DND-41 (cell line): ENCODE results near the gene PRKAR1B.

Source experiments
- ATAC-seq: fragments of 200-7000 bp; cut with Tn5 transposase; 3 replicates; pipeline ENCODE4 v1.9.1; 2021; ENCODE audit warnings: low read depth; ENCODE audit not compliant: insufficient read depth
- DNase-seq: peaks from one replicate; pipeline ENCODE4 v3.0.0-alpha.2; 2020
- H2AFZ ChIP-seq: 2 replicates; pipeline ENCODE4 v1.6.0; 2012; ENCODE audit warnings: low read depth, low read length
- H3K27ac ChIP-seq: 2 replicates; pipeline ENCODE4 v1.5.1; 2012; ENCODE audit warnings: low read length, inconsistent platforms
- H3K27me3 ChIP-seq: fragments of 200-600 bp; sonication (generic); 2 replicates; pipeline ENCODE4 v1.6.0; 2012; ENCODE audit warnings: low read length, mild to moderate bottlenecking, inconsistent platforms; ENCODE audit not compliant: insufficient read depth, poor library complexity
- H3K36me3 ChIP-seq: 2 replicates; pipeline ENCODE4 v1.5.1; 2012; ENCODE audit warnings: low read length, inconsistent platforms; ENCODE audit not compliant: insufficient read depth
- H3K4me1 ChIP-seq: 2 replicates; pipeline ENCODE4 v1.5.1; 2012; ENCODE audit warnings: mild to moderate bottlenecking, low read length; ENCODE audit not compliant: insufficient read depth
- H3K4me2 ChIP-seq: 2 replicates; pipeline ENCODE4 v1.6.0; 2012; ENCODE audit warnings: mild to moderate bottlenecking, moderate library complexity, low read length, inconsistent platforms; ENCODE audit not compliant: insufficient read depth
- H3K4me3 ChIP-seq, 2 experiments: fragments of 200-600 bp in 1 of 2; shearing (Covaris generic) in 1 of 2; 2 replicates each; pipeline ENCODE4 v1.5.1; 2012 to 2016; ENCODE audit warnings: inconsistent platforms in 2 of 2, low read length in 2 of 2, mild to moderate bottlenecking in 2 of 2, low read depth in 1 of 2, moderate library complexity in 1 of 2
- H3K79me2 ChIP-seq: 2 replicates; pipeline ENCODE4 v1.6.0; 2012; ENCODE audit warnings: low read length, inconsistent platforms; ENCODE audit not compliant: insufficient read depth
- H3K9ac ChIP-seq: 2 replicates; pipeline ENCODE4 v1.6.0; 2012; ENCODE audit warnings: low read depth, mild to moderate bottlenecking, inconsistent platforms, low read length, moderate library complexity
- H3K9me3 ChIP-seq: 2 replicates; pipeline ENCODE4 v1.5.1; 2012; ENCODE audit warnings: low read length, moderate library complexity, mild to moderate bottlenecking, inconsistent platforms; ENCODE audit not compliant: insufficient read depth, severe bottlenecking
- H4K20me1 ChIP-seq: 2 replicates; pipeline ENCODE4 v1.6.0; 2012; ENCODE audit warnings: low read length; ENCODE audit not compliant: insufficient read depth
- EZH2 ChIP-seq: IDR thresholded peaks from 3 replicates; pipeline ENCODE4 v1.6.1; 2012; ENCODE audit warnings: borderline replicate concordance, low read depth, mild to moderate bottlenecking, moderate library complexity, low read length, inconsistent platforms; ENCODE audit not compliant: severe bottlenecking
- TF ChIP-seq, protein P1 (sequence below): IDR thresholded peaks from 2 replicates; pipeline ENCODE4 v1.5.1; 2012; ENCODE audit warnings: borderline replicate concordance, low read length, moderate library complexity, mild to moderate bottlenecking; ENCODE audit not compliant: poor library complexity, severe bottlenecking; ENCODE audit errors: extremely low read depth

Gene PRKAR1B

DNA sequence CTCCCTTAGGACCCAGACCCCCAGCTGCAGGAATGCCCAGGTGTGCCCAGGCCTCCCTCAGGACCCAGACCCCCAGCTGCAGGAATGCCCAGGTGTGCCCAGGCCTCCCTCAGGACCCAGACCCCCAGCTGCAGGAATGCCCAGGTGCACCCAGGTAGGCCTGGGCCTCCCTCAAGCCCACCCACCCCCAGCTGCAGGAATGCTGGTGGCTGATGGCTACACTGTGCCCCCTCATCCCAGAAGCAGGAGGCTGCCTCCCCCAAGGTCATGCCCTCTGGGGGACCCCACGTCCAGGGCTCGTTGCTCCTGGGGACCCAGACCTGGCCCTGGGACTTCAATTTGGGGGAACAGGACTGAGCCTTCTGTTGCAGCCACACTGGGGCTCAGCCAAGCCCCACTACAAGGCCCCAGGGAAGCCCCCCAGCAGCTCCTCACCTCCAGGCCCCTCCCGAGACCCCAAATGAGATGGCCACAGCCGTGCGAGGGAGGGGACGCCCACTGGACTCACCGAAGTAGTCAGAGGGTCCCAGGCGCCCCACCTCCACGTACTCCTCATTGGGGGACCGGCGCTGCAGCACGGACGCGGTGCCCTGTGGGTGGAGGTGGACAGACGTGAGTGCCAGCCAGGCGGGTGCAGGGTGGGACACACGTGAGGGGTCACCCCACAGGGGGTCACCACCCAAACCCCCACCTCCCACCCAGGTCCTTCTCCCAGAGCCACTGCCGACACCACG lies 176.0 kb downstream of the PRKAR1B start:
- Histone ChIP-seq H3K9ac (no peak overlapping the region), H3K36me3 (peaks cover 38% of the 10 kb centered on the region), H3K27ac (no peak overlapping the region), H3K27me3 (no peaks in the 10 kb centered on the region), H3K9me3 (no peaks in the 10 kb centered on the region), H2AFZ (no peak overlapping the region), H3K4me2 (no peak overlapping the region), H3K79me2 (no peaks in the 10 kb centered on the region), H3K4me1 (no peaks in the 10 kb centered on the region), H3K4me3 (no peak overlapping the region), H4K20me1 (peaks cover 4% of the 10 kb centered on the region; the same call in 1 of the 2 replicates)
- TF ChIP-seq, protein P1, sequence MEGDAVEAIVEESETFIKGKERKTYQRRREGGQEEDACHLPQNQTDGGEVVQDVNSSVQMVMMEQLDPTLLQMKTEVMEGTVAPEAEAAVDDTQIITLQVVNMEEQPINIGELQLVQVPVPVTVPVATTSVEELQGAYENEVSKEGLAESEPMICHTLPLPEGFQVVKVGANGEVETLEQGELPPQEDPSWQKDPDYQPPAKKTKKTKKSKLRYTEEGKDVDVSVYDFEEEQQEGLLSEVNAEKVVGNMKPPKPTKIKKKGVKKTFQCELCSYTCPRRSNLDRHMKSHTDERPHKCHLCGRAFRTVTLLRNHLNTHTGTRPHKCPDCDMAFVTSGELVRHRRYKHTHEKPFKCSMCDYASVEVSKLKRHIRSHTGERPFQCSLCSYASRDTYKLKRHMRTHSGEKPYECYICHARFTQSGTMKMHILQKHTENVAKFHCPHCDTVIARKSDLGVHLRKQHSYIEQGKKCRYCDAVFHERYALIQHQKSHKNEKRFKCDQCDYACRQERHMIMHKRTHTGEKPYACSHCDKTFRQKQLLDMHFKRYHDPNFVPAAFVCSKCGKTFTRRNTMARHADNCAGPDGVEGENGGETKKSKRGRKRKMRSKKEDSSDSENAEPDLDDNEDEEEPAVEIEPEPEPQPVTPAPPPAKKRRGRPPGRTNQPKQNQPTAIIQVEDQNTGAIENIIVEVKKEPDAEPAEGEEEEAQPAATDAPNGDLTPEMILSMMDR, result no peak
- no peak for TF ChIP-seq EZH2
- no peak for ATAC-seq
- no peak for DNase-seq

DNA sequence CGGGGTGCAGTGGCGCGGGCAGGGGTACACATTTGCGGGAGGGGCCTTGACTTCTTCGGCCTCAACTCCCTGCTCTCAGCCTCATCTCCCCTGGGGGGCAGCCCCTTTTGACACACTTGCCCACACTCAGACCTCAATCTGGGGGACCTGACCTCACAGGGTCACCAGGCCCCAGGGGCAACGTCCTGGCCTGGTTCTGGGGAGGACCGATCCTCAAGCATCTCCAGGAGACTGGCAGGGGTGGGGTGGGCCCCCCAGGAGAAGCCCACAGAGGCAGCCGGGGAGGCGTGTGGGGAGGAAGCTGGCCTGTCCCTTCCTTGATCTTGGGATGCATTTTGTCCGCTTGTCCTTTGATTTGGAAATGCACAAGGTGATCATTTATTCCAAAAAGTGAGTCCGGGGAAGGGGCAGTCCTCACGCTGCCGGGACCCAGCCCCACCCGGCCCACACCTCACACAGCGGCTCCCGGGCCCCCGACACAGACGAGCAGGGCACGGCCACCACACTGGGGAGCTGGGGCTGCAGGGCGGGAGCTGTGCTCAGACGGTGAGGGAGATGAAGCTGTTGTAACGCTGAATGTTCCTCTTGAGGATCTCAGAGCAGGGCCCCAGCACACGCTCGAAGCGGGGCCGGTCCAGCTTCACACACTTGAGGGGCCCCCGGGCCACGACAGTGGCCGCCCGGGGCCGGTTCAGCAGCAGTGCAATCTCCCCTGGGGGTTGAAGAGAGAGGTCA lies 177.0 kb downstream of the PRKAR1B start:
- H4K20me1 ChIP-seq, result peaks cover 3% of the 10 kb centered on the region; the same call in 1 of the 2 replicates
- H3K4me1 ChIP-seq, result no peaks in the 10 kb centered on the region
- TF ChIP-seq EZH2, result no peak
- TF ChIP-seq, protein P1, result no peak
- H3K36me3 ChIP-seq, result peaks cover 32% of the 10 kb centered on the region
- H3K79me2 ChIP-seq, result no peaks in the 10 kb centered on the region
- H3K4me3 ChIP-seq, result no peak overlapping the region
- no peak for DNase-seq
- H3K27ac ChIP-seq, result no peak overlapping the region
- ATAC-seq, result no peak
- H3K4me2 ChIP-seq, result no peak overlapping the region
- H3K9ac ChIP-seq, result no peak overlapping the region
- no peaks in the 10 kb centered on the region for H3K9me3 ChIP-seq
- no peak overlapping the region for H2AFZ ChIP-seq
- H3K27me3 ChIP-seq, result no peaks in the 10 kb centered on the region

DNA sequence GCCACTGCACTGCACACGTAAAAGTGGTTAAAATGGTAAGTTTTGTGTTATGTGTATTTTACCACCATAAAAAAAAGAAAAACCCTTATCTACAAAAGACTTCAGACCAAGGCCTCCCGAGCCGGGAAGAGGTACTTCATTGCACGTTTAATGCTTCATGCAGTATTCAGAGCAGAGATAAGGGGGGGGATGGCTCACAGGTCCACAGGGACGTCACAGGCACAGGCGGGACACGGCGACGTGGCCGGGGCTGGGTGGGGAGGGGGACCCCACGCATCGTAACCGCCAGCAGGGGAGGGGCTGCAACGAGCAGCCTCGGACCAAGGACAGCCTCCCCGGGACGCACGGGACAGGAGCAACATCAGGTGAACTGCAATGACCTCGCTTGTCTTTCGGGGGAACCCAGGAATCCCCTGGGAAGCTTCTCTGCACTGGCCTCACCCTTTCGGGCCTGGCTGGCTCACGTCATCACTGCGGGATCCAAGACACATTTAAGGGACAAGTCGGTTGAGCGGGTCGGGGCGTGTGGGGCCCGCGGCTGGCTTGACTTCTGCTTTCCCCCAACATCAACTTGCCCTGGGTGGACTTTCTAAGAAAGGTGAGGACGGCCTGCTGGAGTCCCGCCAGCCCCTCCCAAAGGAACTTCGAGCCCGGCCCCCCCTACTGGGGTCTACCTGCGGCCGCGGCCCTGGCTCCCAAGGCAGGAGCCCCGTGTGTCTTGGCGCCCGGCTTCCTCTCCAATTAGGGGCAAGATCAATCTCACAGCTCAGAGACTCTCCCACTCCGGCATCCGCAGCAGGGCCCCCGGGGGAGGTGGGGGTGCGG lies 177.8 kb downstream of the PRKAR1B start:
- no peak for TF ChIP-seq EZH2
- TF ChIP-seq, protein P1, result no peak
- no peak overlapping the region for H2AFZ ChIP-seq
- H3K9ac ChIP-seq, result no peak overlapping the region
- no peaks in the 10 kb centered on the region for H3K4me1 ChIP-seq
- no peak overlapping the region for H3K4me2 ChIP-seq
- H3K79me2 ChIP-seq, result no peaks in the 10 kb centered on the region
- no peak for ATAC-seq
- no peaks in the 10 kb centered on the region for H3K9me3 ChIP-seq
- H3K27me3 ChIP-seq, result no peaks in the 10 kb centered on the region
- H3K36me3 ChIP-seq, result peaks cover 26% of the 10 kb centered on the region
- H4K20me1 ChIP-seq, result no peaks in the 10 kb centered on the region
- DNase-seq, result no peak
- no peak overlapping the region for H3K27ac ChIP-seq
- H3K4me3 ChIP-seq, result no peak overlapping the region
